K562 (cell line): ENCODE data around the gene DIPK1B. TPM values are rescaled to one million over a fixed set of nuclear protein-coding genes. Genes with fewer than 3 reads are reported as not detected.

Source experiments
- ATAC-seq: fragments of 200-7000 bp; cut with Tn5 transposase; 3 replicates; pipeline ENCODE4 v1.9.1; 2020; ENCODE audit warnings: moderate library complexity
- BruUV-seq: library from RNA; stranded (reverse); fragments of 400-500 nt; replicated peaks from 2 replicates; lab custom pipeline; 2021; lab: Mats Ljungman, UMichigan
- CTCF ChIA-PET: fragments of 300-600 bp; formaldehyde crosslinking; extraction: SDS; loops from one replicate; lab custom pipeline; 2021; ENCODE audit warnings: low intra/inter-chr PET ratio; lab: Yijun Ruan, JAX
- POLR2A ChIA-PET: fragments of 300-600, 350-650 bp; sonication (Branson Sonifier 250); formaldehyde crosslinking; extraction: SDS; loops from one replicate; lab custom pipeline; 2021; ENCODE audit warnings: antibody characterized with exemption, inconsistent platforms; lab: Yijun Ruan, JAX
- DNase-seq, 4 experiments: peaks; one replicate each; pipeline versions ENCODE4 v3.0.0 to v3.0.0-alpha.2; 2011 to 2018; ENCODE audit warnings: low spot score in 3 of 4, mixed read lengths in 3 of 4; ENCODE audit errors: extremely low read depth in 1 of 4
- FAIRE-seq: peaks from 2 replicates; lab custom pipeline; 2011; peaks lifted over from hg19 to GRCh38; lab: Jason Lieb, UNC
- H2AFZ ChIP-seq: 2 replicates; pipeline ENCODE4 v1.6.0; 2011; ENCODE audit warnings: low read depth, low read length, control low read depth, inconsistent platforms
- H3K27ac ChIP-seq: fragments of 200-600 bp; 3 replicates; pipeline ENCODE4 v1.8.0; 2011; ENCODE audit warnings: low read depth, mild to moderate bottlenecking, control low read depth, inconsistent platforms, low read length, moderate library complexity, mixed read lengths; ENCODE audit errors: extremely low read depth
- H3K27me3 ChIP-seq, 2 experiments: fragments of 300-600 bp in 1 of 2; 2 replicates in 1 of 2; 3 replicates in 1 of 2; pipeline versions ENCODE4 v1.6.0 to v1.8.0; 2011; ENCODE audit warnings: inconsistent platforms in 2 of 2, low read length in 2 of 2, mild to moderate bottlenecking in 1 of 2, mixed read lengths in 1 of 2, moderate library complexity in 1 of 2; ENCODE audit not compliant: control insufficient read depth in 2 of 2, insufficient read depth in 2 of 2
- H3K36me3 ChIP-seq: fragments of 300-600 bp; 3 replicates; pipeline ENCODE4 v1.8.0; 2011; ENCODE audit warnings: mild to moderate bottlenecking, low read length, inconsistent platforms; ENCODE audit not compliant: control insufficient read depth, insufficient read depth
- H3K4me1 ChIP-seq, 2 experiments: fragments of 200-600 bp in 1 of 2; replicated peaks in 1 of 2; 2 replicates in 1 of 2; 3 replicates in 1 of 2; pipeline versions ENCODE4 v1.5.1 to v1.8.0; 2011; ENCODE audit warnings: inconsistent platforms in 2 of 2, low read length in 2 of 2, mild to moderate bottlenecking in 1 of 2, mixed read lengths in 1 of 2, moderate library complexity in 1 of 2; ENCODE audit not compliant: control insufficient read depth in 2 of 2, insufficient read depth in 2 of 2
- H3K4me2 ChIP-seq: 2 replicates; pipeline ENCODE4 v1.6.1; 2011; ENCODE audit warnings: low read length, control low read depth, inconsistent platforms, mixed read lengths; ENCODE audit not compliant: insufficient read depth
- H3K4me3 ChIP-seq: fragments of 200-600 bp; sonication (generic), shearing (Covaris generic); 2 replicates; pipeline ENCODE4 v1.5.1; 2016; ENCODE audit warnings: control low read depth, inconsistent platforms
- H3K79me2 ChIP-seq: fragments of 200-600 bp; 3 replicates; pipeline ENCODE4 v1.8.0; 2011; ENCODE audit warnings: low read length, inconsistent platforms; ENCODE audit not compliant: control insufficient read depth, insufficient read depth
- H3K9ac ChIP-seq, 2 experiments: 2 replicates each; pipeline versions ENCODE4 v1.6.0 to v1.6.1; 2011; ENCODE audit warnings: low read depth in 2 of 2, low read length in 2 of 2, control low read depth in 1 of 2, inconsistent platforms in 1 of 2, mild to moderate bottlenecking in 1 of 2, mixed read lengths in 1 of 2; ENCODE audit not compliant: insufficient read depth in 1 of 2
- H3K9me1 ChIP-seq: one replicate; pipeline ENCODE4 v1.6.0; 2011; ENCODE audit warnings: inconsistent platforms, mild to moderate bottlenecking, low read length, moderate library complexity; ENCODE audit not compliant: control insufficient read depth, insufficient read depth
- H3K9me3 ChIP-seq: replicated peaks from 2 replicates; pipeline ENCODE4 v1.5.1; 2011; ENCODE audit warnings: low read depth, low read length, inconsistent platforms; ENCODE audit not compliant: control insufficient read depth, insufficient read depth
- H4K20me1 ChIP-seq: replicated peaks from 2 replicates; pipeline ENCODE4 v1.6.1; 2011; ENCODE audit warnings: low read length, inconsistent platforms, mixed read lengths; ENCODE audit not compliant: control insufficient read depth, insufficient read depth
- FOSL1 ChIP-seq: fragments of 200-800 bp; sonication (Bioruptor generic); conservative IDR thresholded peaks from 2 replicates; pipeline ENCODE4 v1.6.1; 2016; ENCODE audit warnings: missing genetic modification characterization, missing compliant biosample characterization
- ILK ChIP-seq: fragments of 450-650 bp; IDR thresholded peaks from 2 replicates; pipeline ENCODE4 v1.6.1; 2016; ENCODE audit warnings: missing genetic modification characterization, low read depth, mild to moderate bottlenecking, missing compliant biosample characterization, moderate library complexity, borderline replicate concordance
- ZNF12 ChIP-seq: sonication (generic); formaldehyde crosslinking; IDR thresholded peaks from 2 replicates; pipeline ENCODE4 v1.4.0; 2020; ENCODE audit warnings: mild to moderate bottlenecking, missing genetic modification reagents
- WGBS: fragments of 100-300 bp; shearing (Covaris generic); methylation state at CpG from one replicate; pipeline ENCODE4 v1.1.6; 2016; ENCODE audit warnings: low coverage, mixed read lengths; ENCODE audit not compliant: insufficient coverage; ENCODE audit errors: missing lambda C conversion rate; 5-methylcytosine and 5-hydroxymethylcytosine counted together
- in situ Hi-C: fragments of 300-500 bp; cut with MboI; formaldehyde crosslinking; loops from 4 replicates; pipeline ENCODE4 v1.15.0; 2018; ENCODE audit warnings: inconsistent platforms, mixed read lengths
- intact Hi-C: fragments of 100-400 bp; cut with micrococcal nuclease; formaldehyde crosslinking; loops from 2 replicates; pipeline ENCODE4 v1.14.2; 2022
- polyA plus RNA-seq, 8 experiments: library from polyadenylated mRNA; depleted of rRNA in 4 of 8; stranded (reverse) in 5 of 8; unstranded in 3 of 8; fragments of >200 nt; fragmentation: Nextera tagmentation in 2 of 8; fragmentation: Illumina TruSeq in 1 of 8; extraction: Ambion mirVana in 2 of 8; extraction: Trizol in 1 of 8; gene quantifications; 2 replicates each; pipeline versions ENCODE4 v1.2.1 to v1.2.3, GENCODE V29; 2011 to 2014; ENCODE audit warnings: inconsistent platforms in 1 of 8, missing spikeins in 1 of 8
- total RNA-seq, 7 experiments: library from RNA; depleted of rRNA in 6 of 7; stranded (reverse); fragments of >200 nt in 6 of 7; fragmentation: Illumina TruSeq in 2 of 7; extraction: Trizol in 2 of 7; gene quantifications; 2 replicates each; pipeline versions ENCODE4 v1.2.1 to v1.2.3, GENCODE V29; 2011 to 2021; ENCODE audit warnings: low replicate concordance in 1 of 7
- TF ChIP-seq, protein P1 (sequence below), 2 experiments: fragments of 250-450 bp in 1 of 2; fragments of 450-650 bp in 1 of 2; sonication (Bioruptor Pico) in 1 of 2; IDR thresholded peaks; 2 replicates each; pipeline versions ENCODE4 v1.6.1 to v1.8.0; 2016 to 2021; ENCODE audit warnings: mild to moderate bottlenecking in 2 of 2, moderate library complexity in 2 of 2, missing compliant biosample characterization in 1 of 2, missing genetic modification characterization in 1 of 2

DIPK1B gene
- total and polyA plus RNA-seq, 9 of the 15 experiments (the other 6 are each of a cell fraction or from before 2014, with no cell fraction given) = 0.08 to 22.3 (median 5.9) TPM

DNA sequence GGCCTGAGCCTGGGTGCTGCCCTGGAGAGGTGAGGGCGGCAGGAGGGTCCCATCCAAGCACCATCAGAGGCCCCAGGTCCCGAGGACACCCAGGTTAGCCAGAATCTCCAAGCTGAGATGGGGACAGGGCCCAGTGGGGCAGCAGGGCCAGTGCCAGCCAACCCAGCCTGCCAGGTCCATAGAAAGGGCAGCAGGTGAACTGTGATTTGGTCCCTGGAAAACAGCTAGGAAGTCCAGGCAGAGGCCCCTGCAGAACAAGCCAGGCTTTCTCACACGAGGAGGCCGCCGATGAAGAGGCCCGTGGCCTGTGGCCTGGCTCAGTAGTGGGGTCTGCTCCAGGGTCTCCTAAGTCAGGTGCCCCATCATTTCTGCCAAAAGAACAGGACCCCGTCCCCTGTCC, 27.2 kb upstream of the DIPK1B start:
- ChIA-PET CTCF (no interaction called here), POLR2A (interaction anchor here (0.8 to 1.0 kb wide), 2 partner anchors 11 to 728 kb away, joined by 3 read pairs; no protein-coding TSS in a partner anchor)
- TF ChIP-seq FOSL1 (tag) (no peak), ILK (no peak), ZNF12 (CRISPR knock-in tag) (no peak)
- TF ChIP-seq, protein P1, sequence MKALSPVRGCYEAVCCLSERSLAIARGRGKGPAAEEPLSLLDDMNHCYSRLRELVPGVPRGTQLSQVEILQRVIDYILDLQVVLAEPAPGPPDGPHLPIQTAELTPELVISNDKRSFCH (CRISPR knock-in tag; IDR thresholded peaks at IDR 0.05) = no peak
- TF ChIP-seq, protein P1 (tag; IDR thresholded peaks at IDR 0.05) = no peak
- ATAC-seq (no peak), FAIRE-seq (no peak), DNase-seq (no peak)
- Histone ChIP-seq H3K9me3 (no peaks in the 10 kb centered on the region), H3K9me1 (peaks cover 6% of the 10 kb centered on the region), H3K79me2 (peaks cover 57% of the 10 kb centered on the region), H2AFZ (no peak overlapping the region), H3K4me2 (no peak overlapping the region), H3K27ac (no peak overlapping the region), H4K20me1 (peaks cover 6% of the 10 kb centered on the region; the same call in 1 of the 2 replicates), H3K36me3 (peaks cover 20% of the 10 kb centered on the region; the same call in 1 of the 3 replicates), H3K9ac (peak overlapping the region in 1 of 2 experiments; percentile 98; a peak in 2 of 4 replicates), H3K4me1 (peaks cover 6 to 77% of the 10 kb centered on the region in 2 experiments; a peak in 4 of 5 replicates), H3K27me3 (no peaks in the 10 kb centered on the region), H3K4me3 (no peak overlapping the region)
- 82% methylated on average over 7 of the region's 7 CpGs for WGBS
- in situ Hi-C loops = no loop called here
- no TSS peak for BruUV-seq
- intact Hi-C loops = no loop called here
